K562 (cell line): ENCODE measurements around the gene TRMT2B. TPM values are rescaled to one million over a fixed set of nuclear protein-coding genes. Genes with fewer than 3 reads are reported as not detected.

ENCODE experiments used
- ARID1B ChIP-seq: fragments of 450-650 bp; IDR thresholded peaks from 2 replicates; pipeline ENCODE4 v1.6.1; 2016; ENCODE audit warnings: antibody characterized with exemption, mild to moderate bottlenecking, inconsistent platforms
- CCAR2 ChIP-seq: fragments of 200-400 bp; formaldehyde crosslinking; IDR thresholded peaks from 2 replicates; pipeline ENCODE4 v1.6.1; 2017; ENCODE audit warnings: mild to moderate bottlenecking, low read depth, low read length
- DPF2 ChIP-seq: fragments of 450-650 bp; IDR thresholded peaks from 2 replicates; pipeline ENCODE4 v1.6.1; 2016
- FOXO4 ChIP-seq: fragments of 450-650 bp; formaldehyde crosslinking; IDR thresholded peaks from 2 replicates; pipeline ENCODE4 v1.4.0; 2020; ENCODE audit warnings: mild to moderate bottlenecking, moderate library complexity
- FOXP1 ChIP-seq: sonication (generic); formaldehyde crosslinking; IDR thresholded peaks from 2 replicates; pipeline ENCODE4 v1.8.0; 2022; ENCODE audit warnings: mild to moderate bottlenecking, missing genetic modification reagents
- HMG20A ChIP-seq: fragments of 450-650 bp; formaldehyde crosslinking; conservative IDR thresholded peaks from 2 replicates; pipeline ENCODE4 v1.4.0; 2020; ENCODE audit warnings: mild to moderate bottlenecking, mixed read lengths
- MTA2 ChIP-seq: fragments of 450-650 bp; IDR thresholded peaks from 2 replicates; pipeline ENCODE4 v1.6.1; 2016; ENCODE audit warnings: low read depth
- PURB ChIP-seq: sonication (generic); formaldehyde crosslinking; IDR thresholded peaks from 2 replicates; pipeline ENCODE4 v1.9.0; 2021; ENCODE audit warnings: low read depth, mild to moderate bottlenecking, missing genetic modification reagents
- SMARCA4 ChIP-seq: fragments of 450-650 bp; IDR thresholded peaks from 2 replicates; pipeline ENCODE4 v1.6.1; 2016
- TCF3 ChIP-seq: sonication (generic); formaldehyde crosslinking; IDR thresholded peaks from 2 replicates; pipeline ENCODE4 v1.4.0; 2020; ENCODE audit warnings: mild to moderate bottlenecking, missing genetic modification reagents
- TCF7L2 ChIP-seq: fragments of 150-350 bp; IDR thresholded peaks from 2 replicates; pipeline ENCODE4 v1.6.1; 2016; ENCODE audit warnings: low read depth, mild to moderate bottlenecking, low read length, moderate library complexity
- ZBTB5 ChIP-seq: fragments of 450-650 bp; IDR thresholded peaks from 2 replicates; pipeline ENCODE4 v1.6.1; 2017; ENCODE audit warnings: antibody characterized with exemption
- ZFP91 ChIP-seq: sonication (generic); formaldehyde crosslinking; IDR thresholded peaks from 2 replicates; pipeline ENCODE4 v1.8.0; 2022; ENCODE audit warnings: mild to moderate bottlenecking, missing genetic modification reagents
- polyA plus RNA-seq, 8 experiments: library from polyadenylated mRNA; depleted of rRNA in 4 of 8; stranded (reverse) in 5 of 8; unstranded in 3 of 8; fragments of >200 nt; fragmentation: Nextera tagmentation in 2 of 8; fragmentation: Illumina TruSeq in 1 of 8; extraction: Ambion mirVana in 2 of 8; extraction: Trizol in 1 of 8; gene quantifications; 2 replicates each; pipeline versions ENCODE4 v1.2.1 to v1.2.3, GENCODE V29; 2011 to 2014; ENCODE audit warnings: inconsistent platforms in 1 of 8, missing spikeins in 1 of 8
- total RNA-seq, 7 experiments: library from RNA; depleted of rRNA in 6 of 7; stranded (reverse); fragments of >200 nt in 6 of 7; fragmentation: Illumina TruSeq in 2 of 7; extraction: Trizol in 2 of 7; gene quantifications; 2 replicates each; pipeline versions ENCODE4 v1.2.1 to v1.2.3, GENCODE V29; 2011 to 2021; ENCODE audit warnings: low replicate concordance in 1 of 7
- TF ChIP-seq, protein P1 (sequence below): fragments of 450-650 bp; formaldehyde crosslinking; IDR thresholded peaks from 2 replicates; pipeline ENCODE4 v1.4.0; 2020; ENCODE audit warnings: mild to moderate bottlenecking, moderate library complexity
- TF ChIP-seq, protein P2 (sequence below): fragments of 450-650 bp; IDR thresholded peaks from 2 replicates; pipeline ENCODE4 v1.6.1; 2016; ENCODE audit warnings: missing biosample characterization, missing genetic modification characterization

The TRMT2B gene
- total and polyA plus RNA-seq, 9 of the 15 experiments (the other 6 are each of a cell fraction or from before 2014, with no cell fraction given) = 3.9 to 23.4 (median 18.1) TPM

GRCh38 chrX:101071582-101071981 lies 19.7 kb upstream of the TRMT2B start (continued):
- TF ChIP-seq ZBTB5 (no peak), HMG20A (no peak), TCF3 (CRISPR knock-in tag) (0 out of 2 replicates have a peak, but pooled peaks have one; percentile 9), ZFP91 (CRISPR knock-in tag) (no peak), FOXP1 (CRISPR knock-in tag) (no peak), CCAR2 (no peak), TCF7L2 (no peak), SMARCA4 (0 out of 2 replicates have a peak, but pooled peaks have one; percentile 18), FOXO4 (CRISPR knock-in tag) (no peak), PURB (CRISPR knock-in tag) (no peak), ARID1B (peak; percentile 60), MTA2 (no peak), DPF2 (peak; percentile 54; the same call in 1 of the 2 replicates)
- TF ChIP-seq, protein P1, sequence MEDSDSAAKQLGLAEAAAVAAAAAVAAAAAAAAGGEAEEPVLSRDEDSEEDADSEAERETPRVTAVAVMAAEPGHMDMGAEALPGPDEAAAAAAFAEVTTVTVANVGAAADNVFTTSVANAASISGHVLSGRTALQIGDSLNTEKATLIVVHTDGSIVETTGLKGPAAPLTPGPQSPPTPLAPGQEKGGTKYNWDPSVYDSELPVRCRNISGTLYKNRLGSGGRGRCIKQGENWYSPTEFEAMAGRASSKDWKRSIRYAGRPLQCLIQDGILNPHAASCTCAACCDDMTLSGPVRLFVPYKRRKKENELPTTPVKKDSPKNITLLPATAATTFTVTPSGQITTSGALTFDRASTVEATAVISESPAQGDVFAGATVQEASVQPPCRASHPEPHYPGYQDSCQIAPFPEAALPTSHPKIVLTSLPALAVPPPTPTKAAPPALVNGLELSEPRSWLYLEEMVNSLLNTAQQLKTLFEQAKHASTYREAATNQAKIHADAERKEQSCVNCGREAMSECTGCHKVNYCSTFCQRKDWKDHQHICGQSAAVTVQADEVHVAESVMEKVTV = no peak
- TF ChIP-seq, protein P2, sequence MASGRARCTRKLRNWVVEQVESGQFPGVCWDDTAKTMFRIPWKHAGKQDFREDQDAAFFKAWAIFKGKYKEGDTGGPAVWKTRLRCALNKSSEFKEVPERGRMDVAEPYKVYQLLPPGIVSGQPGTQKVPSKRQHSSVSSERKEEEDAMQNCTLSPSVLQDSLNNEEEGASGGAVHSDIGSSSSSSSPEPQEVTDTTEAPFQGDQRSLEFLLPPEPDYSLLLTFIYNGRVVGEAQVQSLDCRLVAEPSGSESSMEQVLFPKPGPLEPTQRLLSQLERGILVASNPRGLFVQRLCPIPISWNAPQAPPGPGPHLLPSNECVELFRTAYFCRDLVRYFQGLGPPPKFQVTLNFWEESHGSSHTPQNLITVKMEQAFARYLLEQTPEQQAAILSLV (tag) = no peak
